HG03432 (cell line): ENCODE results near the gene TRIO.

Source experiments
- ATAC-seq: cut with Tn5 transposase; IDR thresholded peaks from one replicate; pipeline ENCODE4 v1.9.1; 2021; ENCODE audit warnings: mild to moderate bottlenecking, moderate library complexity; ENCODE audit not compliant: unreplicated experiment

TRIO gene

DNA sequence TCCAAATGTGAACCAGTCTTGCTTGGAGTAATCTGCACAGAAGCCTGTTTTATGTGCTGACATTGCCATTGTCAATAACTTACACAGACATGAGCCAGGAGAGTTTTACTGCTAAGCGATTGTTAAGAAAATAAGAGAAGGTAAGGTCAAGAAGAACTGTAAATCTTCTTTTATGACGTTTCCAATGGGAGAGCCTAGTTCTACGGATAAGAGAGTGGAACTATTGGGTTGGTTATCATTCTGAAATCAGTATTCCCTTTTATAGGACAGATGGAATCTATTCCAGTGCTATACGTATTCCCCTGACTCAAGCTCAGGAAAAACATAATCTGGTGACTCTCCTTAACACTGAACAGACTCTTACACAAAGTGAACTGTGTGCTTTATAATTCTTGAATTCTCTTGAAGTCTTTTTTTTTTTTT is 300.5 kb downstream of the TRIO start:
- no peak for ATAC-seq

DNA sequence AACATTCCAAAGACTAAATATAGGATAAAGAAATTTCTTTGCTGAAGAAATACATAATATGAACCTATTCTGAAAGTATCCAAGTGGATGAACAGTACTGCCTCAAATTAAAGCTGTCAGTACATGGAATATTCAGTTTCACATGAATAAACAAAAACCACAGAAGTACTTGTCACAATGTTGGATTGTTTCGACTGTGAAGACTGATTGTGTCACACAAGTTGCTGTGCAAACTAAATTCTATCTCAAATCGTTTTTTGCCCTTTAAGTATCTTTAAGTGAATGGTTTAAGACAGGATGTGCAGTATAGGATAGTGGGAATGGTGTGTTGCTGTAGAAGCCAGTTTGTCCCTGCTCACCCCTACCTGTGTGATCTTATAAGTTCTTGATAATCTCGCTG is 301.0 kb downstream of the TRIO start:
- ATAC-seq, result no peak

DNA sequence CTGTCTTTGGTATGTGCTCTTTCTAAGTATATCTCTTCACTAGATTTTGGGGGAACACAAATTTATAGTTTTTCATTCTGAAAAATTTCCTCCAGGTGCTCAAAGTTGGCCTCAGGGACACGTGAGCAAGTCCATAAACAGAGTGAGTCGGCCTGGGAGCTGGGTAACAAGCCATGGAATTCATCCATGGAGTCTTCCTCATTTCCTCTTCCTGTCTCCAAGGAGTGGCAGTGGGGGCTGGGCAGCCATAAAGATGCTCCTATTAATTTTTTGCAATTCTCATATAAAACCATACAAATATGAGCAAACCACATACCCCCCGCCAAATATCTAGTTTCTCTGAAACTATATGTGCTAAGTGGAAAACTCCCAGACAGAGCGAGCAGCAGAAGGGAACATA is 301.9 kb downstream of the TRIO start:
- no peak for ATAC-seq

DNA sequence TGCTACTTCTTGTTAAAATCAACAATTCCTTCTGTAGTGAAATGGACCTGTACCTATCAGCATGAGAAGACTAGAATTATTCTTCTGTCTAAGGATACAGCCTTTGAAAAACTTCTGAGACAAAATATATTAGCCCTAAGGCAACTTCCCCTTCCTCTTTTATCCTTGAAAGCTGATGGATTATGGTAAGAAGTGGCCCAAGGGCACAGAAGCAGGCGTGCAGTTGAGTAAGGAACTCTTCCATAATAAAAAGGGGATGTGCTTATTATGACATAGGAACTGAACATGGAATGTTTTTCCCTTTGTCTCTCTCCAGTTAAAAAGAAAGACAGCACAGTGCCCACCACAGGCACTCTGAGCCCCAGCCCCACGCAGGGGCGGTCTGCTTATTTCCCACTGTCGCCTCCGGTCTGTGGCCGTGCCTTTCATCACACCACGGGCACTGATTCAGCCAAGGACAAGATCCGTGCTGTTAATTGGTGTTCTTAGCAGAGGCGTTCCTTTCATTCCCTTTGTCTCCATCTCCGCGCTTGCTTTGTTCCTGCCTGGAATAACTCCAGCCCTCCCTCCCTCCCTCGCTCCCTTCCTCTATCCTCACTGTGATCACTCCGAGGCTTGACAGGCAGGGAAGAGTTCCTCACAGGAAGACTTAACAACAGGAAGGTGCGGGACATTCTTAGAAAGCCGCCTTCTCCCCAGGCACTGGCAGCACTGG is 302.6 kb downstream of the TRIO start:
- ATAC-seq, result no peak

DNA sequence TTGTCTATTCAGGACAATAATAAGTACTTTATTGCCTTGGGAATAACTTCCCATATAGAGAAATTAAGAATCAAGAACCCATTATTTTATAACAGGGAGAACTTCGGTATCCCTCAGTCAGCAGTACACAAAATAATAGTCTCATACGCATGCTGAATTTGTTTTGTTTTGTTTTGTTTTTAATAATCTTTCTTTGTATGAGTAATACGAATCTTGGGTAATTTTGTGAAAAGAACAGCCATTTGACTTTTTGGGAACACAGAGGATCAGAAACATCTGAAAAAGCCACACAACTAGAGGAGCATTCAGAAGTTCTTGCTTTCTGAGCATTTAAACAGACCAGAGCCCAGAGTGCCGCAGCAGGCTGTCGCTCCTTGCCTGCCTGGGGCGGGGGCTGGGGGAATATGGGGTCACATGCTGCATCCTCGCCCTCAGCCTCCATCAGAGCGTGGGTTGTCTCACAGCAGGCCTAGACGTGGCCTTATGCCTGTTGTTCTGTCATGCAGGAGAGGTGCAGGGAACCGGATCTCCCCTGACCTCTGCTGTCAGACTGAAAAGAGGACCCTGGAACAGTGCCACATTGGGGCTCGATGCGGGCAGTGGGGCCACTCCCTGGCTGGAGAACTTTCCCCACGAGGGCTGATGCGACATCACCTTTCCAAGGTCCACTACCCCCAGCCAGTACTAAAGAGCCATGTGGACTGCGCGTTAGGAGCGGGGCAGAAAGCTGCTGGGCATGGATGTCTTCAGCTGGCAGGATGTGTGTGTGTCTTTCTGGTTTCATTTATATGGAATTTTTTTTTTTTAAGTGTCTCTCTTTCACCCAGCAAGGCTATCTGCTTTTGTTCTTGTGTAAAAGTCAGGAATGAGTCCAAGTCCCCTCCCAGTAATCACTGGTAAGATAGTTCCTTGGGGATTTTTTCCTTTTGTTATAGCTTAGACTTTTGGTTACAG is 305.1 kb downstream of the TRIO start:
- peak; percentile 87 for ATAC-seq

DNA sequence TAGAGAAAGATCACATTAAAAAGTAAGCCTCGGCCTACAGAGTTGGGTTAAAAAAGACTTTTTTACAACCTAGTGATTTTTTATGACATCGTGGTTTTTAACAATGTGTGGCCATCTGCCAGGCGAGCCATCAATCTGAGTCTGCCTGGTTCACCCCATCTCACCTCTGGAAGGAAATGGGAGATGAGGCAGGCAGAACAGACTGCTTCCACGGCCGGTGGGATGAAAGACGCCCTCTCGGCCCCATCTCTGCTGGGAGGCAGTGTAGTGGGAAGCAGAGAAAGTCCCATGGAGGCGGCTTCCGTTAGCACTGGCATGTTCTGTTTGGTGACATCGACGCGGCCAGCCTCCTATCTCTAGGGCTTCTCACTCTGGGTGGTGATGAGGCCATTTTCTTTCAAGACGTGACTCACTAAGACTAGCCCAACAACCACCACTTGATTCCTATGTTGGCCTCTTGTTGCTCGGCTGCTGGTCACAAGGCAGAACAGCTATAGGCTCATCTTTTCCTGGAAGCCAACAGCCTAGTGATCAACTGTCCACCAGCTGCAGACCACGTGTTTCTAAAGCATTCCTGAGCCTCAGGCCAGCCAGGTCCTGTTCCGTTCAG is 306.0 kb downstream of the TRIO start:
- no peak for ATAC-seq

DNA sequence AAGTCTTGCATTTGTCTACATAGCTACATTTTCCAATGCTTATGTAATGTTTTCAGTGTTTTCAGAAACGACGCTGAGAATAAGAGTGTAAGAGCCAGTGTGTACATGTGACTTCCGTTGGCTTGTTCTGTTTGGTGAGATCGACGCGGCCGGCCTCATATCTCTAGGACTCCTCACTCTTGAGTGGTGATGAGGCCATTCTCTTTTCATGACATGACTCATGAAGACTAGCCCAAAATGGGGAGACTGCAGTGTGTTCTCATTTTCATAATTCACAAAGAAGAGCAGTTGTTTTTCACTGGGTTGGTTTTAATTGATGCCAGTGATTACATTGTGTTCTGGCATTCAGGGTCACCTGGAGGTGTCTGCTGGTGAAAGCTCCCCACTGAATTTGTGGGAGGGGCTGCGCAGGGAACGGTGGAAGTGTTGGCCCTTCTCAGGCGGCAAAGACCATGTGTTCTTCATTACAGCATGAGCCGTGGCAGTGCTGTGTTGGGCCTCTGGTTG is 306.9 kb downstream of the TRIO start:
- no peak for ATAC-seq

DNA sequence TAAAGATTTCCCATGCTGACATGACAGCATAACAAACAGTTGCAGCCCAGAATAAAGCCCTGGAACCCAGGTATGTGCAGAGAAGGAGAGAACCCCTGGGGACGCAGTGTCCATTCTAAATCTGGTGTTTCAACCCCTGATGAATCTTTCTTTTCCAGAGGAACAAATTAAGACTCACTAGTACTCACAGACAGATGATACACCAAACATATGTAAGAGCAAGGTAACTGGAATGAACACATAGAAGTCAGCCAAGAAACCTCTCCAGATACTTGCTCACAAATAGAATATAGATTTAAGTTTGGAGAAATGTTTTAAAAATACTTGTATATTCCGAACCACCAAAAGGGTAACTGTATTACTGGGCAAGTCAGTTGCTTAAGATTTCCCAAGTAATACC is 307.6 kb downstream of the TRIO start:
- no peak for ATAC-seq

DNA sequence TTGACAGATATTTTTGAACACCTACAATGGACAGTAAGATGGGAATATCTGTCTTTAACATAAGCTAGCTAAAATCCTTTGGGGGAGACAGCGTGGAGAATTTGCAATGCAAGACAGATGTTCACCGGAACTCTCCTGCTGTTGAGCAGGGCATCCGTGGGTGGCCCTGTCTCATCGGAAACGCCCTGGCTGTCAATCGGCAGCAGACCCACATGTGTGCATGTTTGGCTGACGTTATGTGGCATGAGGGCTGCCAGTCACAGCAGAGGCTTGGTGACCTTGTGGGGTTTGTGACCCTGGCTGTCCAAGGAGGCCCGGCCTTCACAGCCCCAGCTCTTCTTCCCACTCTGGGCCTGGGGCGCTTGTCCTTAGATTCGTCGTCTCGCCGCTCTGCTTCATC is 308.7 kb downstream of the TRIO start:
- ATAC-seq, result no peak

DNA sequence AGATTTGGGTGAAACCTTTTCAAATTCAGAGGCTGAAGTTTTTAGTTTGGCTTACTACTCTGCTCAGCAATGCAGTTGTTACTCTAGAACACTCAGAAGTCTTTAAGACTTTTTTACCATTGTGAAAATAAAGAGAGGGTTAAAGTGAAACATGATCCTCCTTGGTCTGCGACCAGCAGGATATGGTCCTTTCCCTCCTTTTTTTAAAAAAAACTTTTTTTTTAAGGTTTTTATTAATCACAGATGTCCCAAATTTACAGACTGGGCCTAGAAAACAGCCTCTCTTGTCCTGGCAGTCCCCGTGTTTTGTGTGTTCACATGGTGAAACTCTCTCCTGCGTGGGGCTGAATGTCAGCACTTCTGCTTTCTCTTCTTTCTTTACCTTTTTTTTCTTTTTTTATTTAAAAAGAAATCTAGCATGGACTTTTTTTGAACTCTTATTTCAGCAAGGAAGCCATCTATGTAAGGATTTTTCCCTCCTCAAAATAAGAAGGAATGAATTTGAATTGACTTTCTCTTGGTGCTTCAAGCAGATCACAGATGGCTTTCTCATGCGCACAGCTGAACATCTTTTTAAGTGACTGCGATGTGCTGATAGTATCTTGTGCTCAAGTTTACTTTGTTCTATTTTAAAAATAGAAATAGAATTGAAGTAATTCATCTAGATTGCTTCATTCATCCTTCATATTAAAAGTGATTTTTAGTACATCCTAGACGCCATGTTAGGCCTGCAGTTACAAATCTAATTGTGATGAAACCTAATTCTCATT is 309.7 kb downstream of the TRIO start:
- no peak for ATAC-seq

DNA sequence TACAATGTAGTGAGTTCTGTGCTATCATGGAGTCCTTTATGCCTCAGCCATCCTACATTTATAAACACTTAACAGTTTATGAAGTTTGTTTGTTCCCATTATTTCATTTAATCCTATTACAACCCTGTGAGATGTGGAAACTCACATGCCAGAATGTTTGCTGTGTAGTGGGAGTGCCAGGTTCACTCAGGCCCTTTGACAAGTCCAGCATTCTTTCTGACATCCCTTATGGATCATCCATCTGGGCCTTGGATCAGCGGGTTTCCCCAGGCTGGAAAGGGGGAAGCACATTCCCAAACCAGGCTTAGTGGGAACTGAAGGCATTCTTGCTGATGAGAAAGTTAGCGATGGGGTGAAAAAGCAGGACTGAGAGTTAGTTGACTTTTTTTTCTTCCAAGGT is 310.3 kb downstream of the TRIO start:
- ATAC-seq, result no peak

DNA sequence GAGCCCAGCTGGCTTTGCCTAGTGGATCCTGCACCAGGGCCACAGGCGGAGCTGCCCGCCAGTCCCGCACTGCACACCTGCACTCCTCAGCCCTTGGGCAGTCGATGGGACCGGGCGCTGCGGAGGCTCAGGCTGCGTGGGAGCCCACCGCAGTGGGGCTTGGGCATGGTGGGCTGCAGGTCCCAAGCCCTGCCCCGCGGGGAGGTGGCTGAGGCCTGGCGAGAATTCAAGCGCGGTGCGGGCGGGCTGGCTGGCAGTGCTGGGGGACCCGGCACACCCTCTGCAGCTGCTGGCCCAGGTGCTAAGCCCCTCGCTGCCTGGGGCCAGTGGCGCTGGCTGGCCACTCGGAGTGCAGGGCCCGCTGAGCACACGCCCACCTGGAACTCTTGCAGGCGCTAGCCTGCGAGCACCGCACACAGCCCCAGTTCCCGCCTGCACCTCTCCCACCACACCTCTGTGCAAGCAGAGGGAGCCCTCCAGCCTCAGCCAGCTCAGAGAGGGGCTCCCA is 312.7 kb downstream of the TRIO start:
- no peak for ATAC-seq

DNA sequence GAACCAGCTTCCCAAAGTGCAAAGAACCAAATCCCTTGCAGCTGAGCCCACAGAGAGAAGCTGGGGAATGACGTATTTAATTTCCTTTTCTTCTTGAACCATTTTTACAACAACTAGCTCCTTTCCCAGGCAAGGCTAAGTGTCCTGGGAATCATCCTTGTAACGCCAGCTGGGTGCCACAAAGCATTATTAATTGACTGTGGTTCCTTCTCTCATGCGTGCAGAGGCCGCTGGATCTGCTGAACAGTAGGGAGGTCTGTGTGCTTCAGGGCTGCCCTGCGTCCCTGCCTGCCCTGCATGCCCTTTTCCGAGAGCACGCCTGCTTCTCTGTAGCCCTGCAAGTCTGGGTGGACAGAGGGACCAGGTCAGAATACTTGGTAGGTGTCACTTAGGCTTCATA is 314.3 kb downstream of the TRIO start:
- no peak for ATAC-seq

DNA sequence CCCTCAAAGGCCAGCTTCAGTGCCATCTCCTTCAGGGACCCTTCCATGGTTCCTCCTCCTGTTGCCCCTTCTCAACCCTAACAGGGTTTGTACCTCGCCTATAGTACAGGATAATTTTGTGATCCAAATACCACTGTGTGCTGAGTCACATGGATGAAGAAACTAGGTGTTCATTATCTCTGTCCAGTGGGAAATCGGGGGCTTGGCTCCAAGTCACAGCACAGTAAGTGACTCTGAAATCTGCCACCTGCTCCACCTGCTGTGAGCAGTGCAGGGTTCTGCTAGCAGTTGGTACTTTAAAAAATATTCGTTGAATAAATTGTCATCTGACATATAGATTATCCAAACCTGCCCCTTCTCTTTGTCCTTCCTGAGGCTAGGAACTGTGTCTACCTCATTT is 315.3 kb downstream of the TRIO start:
- ATAC-seq, result no peak

DNA sequence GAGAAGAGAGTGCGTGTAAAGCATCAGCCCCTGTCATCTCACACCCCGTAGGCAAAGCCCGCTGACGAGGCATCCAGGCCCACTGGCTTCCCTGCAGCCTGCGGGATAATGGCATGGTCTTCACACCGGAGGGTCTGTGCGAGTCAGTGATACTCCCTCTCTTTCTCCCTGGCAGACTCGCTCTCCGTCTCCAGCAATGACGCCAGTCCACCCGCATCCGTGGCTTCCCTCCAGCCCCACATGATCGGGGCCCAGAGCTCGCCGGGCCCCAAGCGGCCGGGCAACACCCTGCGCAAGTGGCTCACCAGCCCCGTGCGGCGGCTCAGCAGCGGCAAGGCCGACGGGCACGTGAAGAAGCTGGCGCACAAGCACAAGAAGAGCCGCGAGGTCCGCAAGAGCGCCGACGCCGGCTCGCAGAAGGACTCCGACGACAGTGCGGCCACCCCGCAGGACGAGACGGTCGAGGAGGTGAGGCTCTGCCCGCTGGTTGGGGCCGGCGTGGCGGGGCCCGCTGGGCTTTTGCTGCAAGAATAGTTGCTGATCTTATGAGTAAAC is 317.8 kb downstream of the TRIO start:
- ATAC-seq, result no peak

DNA sequence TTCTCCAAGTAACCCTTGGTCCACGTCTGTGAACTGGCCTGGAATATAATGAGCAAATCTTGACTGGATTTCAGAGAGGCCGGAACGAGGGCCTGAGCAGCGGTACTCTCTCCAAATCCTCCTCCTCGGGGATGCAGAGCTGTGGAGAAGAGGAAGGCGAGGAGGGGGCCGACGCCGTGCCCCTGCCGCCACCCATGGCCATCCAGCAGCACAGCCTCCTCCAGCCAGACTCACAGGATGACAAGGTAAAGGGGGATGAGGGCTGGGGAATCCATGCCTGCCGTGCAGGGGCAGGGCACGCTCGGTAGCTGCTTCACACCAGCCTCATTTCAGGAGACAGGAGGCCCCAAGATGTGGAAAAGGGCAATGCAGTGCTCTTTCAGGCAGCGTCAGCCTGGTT is 319.5 kb downstream of the TRIO start:
- no peak for ATAC-seq

DNA sequence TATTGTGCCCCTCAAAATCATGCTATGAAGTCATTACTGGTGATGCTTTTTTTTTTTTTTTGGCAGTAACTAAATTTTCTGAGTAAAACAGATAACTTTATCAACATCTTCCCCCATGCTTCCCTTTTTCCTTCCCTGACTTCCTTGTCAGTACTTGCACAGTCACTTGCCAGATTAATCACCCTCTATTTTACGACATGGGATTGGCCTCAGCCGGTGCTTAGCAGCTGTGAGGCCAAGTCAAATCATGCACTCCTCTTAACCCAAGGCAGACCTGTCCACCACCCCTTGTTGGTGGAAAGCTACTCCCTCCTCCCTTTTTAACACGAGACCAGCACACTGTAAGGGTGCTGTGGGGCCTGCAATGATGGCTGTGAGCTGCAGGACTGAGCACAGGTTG is 320.5 kb downstream of the TRIO start:
- no peak for ATAC-seq

DNA sequence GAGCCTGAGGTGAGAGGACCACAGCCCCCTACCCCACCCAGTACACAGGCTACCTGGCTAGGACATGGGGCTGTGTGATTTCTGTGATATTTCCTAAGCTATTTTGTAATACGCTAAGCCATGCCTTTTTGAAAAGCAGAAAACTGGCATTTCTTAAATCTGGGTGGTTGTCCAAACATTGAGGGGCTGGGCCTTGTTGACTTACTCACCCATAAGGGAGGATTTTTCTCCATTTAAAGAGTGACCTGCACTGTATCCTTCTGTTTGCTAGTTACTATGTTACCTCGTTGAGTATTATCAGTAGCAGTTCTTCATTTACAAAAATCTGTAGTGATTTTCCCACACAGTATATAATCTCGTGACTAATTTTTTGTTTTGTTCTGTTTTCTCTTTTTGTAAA is 321.0 kb downstream of the TRIO start:
- no peak for ATAC-seq

DNA sequence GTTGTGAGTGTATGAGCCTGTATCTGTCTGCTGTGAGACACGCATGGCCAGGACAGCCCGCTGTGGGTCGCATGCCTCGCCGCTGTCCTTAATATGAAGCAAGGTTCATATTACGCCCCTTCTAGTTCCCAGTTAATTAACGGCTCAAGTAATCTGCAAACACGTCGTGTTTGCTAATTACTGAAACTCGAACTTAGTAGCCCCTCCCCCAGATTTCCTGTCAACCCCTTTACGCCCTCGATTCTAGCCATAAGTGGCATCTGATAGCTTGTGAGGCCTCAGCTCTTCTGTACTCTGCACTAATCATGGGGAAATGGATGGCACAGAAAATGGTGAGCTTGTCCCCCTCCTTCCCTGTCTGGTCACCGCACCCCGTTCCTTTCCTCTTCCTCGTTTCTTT is 321.5 kb downstream of the TRIO start:
- no peak for ATAC-seq

DNA sequence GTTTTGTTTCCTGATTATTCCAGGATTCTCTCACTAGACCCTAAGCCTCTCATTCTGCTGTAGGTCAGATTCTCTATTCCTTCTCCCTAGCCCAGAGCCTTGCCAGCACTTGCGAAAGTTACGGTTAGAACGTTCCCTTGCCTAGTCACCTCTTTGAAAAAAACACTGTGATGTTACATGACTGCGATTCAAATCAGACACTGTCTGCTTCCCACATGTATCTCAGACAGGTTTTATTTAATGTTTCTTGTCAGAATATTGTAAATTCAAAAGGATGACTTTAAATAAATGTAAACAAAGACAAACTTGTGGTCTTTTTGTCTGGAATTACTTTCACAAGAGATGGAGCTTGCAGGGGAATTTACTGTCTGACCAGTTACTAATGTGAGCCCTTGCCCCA is 322.0 kb downstream of the TRIO start:
- ATAC-seq, result no peak
